OCI-M2 (cell line): ENCODE results near the gene MYL3.

Experiments used
- DNase-seq: peaks from one replicate; lab custom pipeline; 2025; ENCODE audit not compliant: unreplicated experiment; lab: John Stamatoyannopoulos, UW

Gene MYL3

GRCh38 chr3:46899151-46900006, 36.1 kb upstream of the MYL3 start:
- no peak for DNase-seq

- DNase-seq, result no peak
Observed at GRCh38 chr3:46898321-46899150, 35.3 kb upstream of the MYL3 start.

GRCh38 chr3:46897829-46898320, 34.6 kb upstream of the MYL3 start:
- DNase-seq, result no peak

GRCh38 chr3:46897031-46897430, 33.8 kb upstream of the MYL3 start:
- no peak for DNase-seq

GRCh38 chr3:46896386-46896785, 33.1 kb upstream of the MYL3 start:
- no peak for DNase-seq

GRCh38 chr3:46895761-46896160, 32.5 kb upstream of the MYL3 start:
- DNase-seq, result no peak

- no peak for DNase-seq
Observed at GRCh38 chr3:46895204-46895660, 32.0 kb upstream of the MYL3 start.

GRCh38 chr3:46894256-46894655, 31.0 kb upstream of the MYL3 start:
- DNase-seq, result no peak

- no peak for DNase-seq
Observed at GRCh38 chr3:46893763-46894162, 30.5 kb upstream of the MYL3 start.

- no peak for DNase-seq
Observed at GRCh38 chr3:46893146-46893748, 30.0 kb upstream of the MYL3 start.

GRCh38 chr3:46892285-46893145, 29.3 kb upstream of the MYL3 start:
- no peak for DNase-seq

- DNase-seq, result no peak
Observed at GRCh38 chr3:46891132-46891531, 27.9 kb upstream of the MYL3 start.

- DNase-seq, result no peak
Observed at GRCh38 chr3:46890132-46890531, 26.9 kb upstream of the MYL3 start.

GRCh38 chr3:46889381-46890110, 26.3 kb upstream of the MYL3 start:
- DNase-seq, result no peak

GRCh38 chr3:46888705-46889104, 25.5 kb upstream of the MYL3 start:
- no peak for DNase-seq

GRCh38 chr3:46887980-46888494, 24.8 kb upstream of the MYL3 start:
- no peak for DNase-seq

GRCh38 chr3:46885612-46886011, 22.4 kb upstream of the MYL3 start:
- no peak for DNase-seq

- no peak for DNase-seq
Observed at GRCh38 chr3:46884929-46885328, 21.7 kb upstream of the MYL3 start.

GRCh38 chr3:46884427-46884826, 21.2 kb upstream of the MYL3 start:
- no peak for DNase-seq

GRCh38 chr3:46883830-46884185, 20.6 kb upstream of the MYL3 start:
- DNase-seq, result no peak
